HG03354 (cell line): ENCODE results near the gene HOXB3.

Experiments
- ATAC-seq: cut with Tn5 transposase; IDR thresholded peaks from one replicate; pipeline ENCODE4 v1.9.1; 2021; ENCODE audit warnings: mild to moderate bottlenecking; ENCODE audit not compliant: unreplicated experiment, poor library complexity, severe bottlenecking

HOXB3 gene

DNA sequence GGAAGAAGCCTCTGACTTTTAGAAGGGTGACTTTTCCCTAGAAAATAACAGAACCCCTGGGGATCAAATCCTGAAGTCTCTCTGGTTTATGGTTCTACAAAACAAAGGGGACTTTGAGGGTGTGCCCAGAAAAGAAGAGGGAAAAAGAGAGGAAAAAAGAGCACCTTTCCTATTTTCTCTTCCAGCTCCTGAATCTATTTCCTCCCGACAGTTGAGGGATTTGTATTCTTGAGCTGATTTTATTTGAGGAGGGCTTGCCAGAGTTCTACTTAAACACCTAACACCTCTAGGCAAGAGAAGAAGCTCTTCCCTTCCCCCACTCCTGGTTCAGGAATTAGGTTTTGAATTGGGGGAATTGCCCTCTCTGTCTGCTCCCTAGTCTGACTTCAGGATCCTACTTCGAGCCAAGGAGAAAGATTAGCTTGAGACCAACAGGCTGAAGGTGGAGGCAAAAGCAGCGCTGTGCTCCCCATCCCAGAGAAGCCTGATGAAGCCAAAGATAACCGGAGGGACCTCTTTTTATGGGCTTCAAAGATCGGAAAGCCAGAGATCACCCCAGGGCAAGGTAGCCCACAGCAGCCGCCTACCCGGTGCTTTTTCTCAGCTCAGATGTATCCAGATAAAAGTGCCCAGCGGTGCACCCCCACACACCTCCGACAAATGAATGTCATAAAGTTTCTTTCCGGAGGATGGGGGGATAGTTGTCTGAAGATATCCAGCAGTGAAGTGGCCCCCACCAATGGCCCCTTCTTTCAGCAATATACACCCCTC is 796 bp downstream of the HOXB3 start:
- no peak for ATAC-seq

DNA sequence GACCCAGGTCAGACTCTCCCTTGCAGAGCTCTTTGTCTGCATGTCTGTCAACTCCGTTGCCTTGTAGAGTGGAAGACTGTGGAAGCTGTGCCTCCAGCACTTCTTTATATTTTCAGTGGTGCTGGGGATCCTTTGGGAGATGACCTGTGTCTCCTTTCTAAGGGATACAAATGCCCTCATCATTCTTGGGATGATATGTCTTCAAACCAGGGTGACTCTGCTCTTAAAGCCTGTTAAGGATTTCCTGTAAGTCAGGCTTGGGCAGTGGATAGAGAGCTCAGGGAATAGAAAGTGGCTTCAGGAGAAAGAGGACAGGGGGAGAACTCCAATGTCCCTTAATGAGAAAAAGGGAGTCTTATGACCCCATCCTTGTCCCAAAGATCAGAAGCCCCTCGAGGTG is 1.5 kb downstream of the HOXB3 start:
- ATAC-seq: no peak

DNA sequence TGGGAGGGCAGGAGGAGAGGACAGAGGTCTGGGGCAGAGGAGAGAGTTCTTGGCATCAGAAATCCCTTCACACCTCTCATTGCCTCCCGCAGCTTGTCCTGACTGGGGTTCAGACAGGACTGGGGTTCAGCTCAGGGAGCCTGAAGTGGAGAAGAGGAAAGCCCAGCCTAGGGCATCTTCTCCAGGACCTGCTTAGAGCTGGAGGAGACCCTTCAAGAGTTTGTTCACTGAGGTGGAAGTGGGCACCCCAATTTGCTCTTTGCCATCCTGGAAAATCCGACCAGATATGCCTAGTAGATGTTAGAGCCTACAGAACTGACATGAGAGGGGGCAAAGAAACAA is 2.0 kb downstream of the HOXB3 start:
- no peak for ATAC-seq

DNA sequence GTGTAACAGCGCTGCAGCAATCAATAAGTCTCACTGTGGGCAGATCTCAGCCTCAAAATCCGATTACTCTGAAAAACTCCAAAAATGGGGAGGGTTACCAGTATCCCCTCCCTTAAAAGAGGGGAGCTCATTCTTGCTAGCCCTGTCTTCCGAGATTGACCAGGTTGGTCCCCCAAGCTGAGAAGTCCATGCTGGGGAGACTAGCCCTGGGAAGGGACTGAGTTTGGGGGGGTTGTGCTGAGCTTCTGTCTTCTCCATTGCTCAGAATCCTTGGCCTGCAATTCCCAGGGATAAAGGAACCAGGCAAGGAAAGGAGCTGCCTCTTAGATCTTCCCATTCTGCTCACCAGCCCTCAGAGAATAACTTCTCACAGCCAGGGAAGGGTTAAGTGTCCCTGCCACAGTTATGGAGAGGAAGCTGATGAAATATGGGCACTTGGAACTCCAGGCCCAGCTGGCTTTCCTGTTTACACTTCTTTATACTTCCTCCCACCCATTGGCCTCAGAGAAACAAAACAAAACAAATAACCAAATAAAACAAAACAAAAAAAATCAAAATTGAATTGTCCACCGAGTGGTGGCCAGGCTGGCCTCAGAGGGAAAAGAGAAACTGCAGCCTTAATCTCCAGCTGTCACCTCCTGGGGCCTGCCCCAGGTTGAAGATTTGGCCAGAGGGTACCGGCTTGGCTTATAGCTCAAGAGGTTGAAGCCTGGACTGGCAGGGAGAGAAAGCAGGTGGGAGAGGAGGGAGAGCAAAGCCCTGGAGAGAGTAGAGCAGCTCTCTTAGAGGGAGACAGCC is 2.6 kb downstream of the HOXB3 start:
- ATAC-seq: no peak

DNA sequence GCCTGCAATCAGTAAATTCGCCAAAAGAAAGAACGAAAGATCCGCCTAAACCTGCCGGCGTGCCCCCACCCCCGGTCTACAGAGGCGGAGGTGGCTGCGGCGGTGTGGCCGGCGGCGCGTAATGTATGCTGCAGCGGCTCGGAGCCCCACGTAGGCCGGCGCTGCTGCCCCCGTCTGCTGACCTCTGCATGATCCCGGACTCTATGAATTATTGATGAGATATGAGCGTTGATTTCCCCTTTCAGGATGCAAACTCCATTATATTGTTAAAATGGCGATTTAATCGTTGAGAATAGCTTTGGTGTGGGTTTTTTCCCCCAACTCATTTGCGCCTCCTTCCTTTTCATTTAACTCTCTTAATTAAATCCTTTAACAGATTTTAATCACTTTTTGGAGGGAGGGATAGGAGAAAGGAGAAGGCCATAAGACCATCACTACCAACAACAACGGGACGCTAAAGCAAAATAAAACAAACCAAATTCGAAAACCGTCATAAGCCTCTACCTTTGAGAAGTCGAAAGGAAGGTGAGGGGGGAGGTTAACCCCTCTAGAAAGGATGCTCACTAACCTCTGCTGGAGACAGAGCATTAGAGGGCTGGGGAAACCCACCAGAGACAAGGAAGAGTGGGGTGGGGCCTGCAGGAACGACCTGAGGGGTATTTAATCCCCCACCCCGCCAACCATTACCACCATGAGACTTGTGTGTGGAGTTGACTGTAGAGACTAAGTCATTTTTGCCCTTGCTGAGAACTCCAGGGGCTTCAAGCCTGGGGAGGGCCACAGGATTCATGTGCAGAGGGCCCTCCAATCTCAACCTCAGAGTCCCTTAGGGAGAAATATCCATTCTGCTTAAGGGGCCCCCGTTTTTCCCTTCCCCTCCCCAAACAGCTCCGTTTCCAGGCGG is 3.4 kb downstream of the HOXB3 start:
- no peak for ATAC-seq

DNA sequence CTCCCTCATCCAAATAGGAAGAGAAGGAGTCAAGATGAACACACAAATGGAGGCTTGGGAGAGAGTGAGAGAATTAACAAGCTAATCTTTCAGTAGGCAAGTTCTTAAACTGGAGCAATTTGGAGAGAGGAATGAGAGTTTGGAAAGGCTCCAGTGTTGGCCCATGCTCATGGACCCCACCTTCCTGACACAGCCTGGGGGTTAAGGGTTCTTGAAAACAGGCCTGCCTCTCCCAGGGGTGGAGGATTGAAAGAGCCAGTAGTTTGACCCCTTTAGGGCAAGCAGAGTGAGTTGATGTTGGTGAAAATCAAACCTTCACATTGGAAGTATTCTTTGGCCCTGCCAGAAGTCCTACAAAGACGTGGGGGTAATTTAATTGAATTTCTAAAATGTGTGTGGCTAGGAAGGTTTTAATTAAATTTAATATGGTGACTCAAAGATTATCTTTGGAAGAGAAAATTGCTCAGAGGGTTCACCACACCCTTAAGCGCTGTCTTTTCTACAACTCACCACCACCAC is 5.8 kb downstream of the HOXB3 start:
- ATAC-seq: no peak

DNA sequence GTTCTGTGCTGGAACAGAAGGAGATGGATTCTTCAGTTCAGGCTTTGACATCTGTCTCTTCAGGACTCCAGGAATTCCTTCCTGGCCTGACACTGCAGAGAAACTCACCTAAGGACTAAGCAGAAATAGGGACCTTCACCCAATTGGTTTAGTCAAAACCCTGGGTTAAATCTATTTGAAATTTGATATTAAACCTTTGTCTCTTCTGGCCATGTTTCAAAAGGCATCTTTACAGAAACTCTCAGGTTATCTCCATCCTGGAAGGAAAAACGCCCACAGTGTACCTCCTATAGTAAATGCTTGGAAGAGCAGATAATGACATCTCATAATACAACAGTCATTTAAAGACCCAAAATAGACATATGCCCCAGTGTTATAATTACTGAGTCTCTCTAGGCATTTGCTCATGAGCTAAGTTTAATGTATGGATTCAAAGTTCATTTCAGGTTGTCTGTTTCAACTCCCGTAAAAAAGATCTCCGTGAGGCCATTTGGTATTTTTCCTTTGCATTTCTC is 6.3 kb downstream of the HOXB3 start:
- ATAC-seq: no peak

DNA sequence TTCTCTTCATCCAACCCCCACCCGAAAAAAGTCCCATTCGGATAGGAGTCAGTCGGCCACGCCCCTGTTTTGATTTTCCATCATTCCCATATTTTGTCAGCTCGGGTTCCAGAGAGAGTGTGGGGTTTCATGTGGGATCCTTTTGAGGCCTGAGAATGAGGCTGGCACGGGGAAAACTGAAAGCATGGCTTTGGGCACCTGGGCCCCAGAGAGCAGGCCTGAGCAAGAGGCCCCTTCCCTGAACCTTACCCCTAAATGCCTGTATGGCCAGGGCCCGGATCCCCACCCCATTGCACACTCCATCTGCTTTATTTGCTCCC is 7.3 kb downstream of the HOXB3 start:
- ATAC-seq: no peak

DNA sequence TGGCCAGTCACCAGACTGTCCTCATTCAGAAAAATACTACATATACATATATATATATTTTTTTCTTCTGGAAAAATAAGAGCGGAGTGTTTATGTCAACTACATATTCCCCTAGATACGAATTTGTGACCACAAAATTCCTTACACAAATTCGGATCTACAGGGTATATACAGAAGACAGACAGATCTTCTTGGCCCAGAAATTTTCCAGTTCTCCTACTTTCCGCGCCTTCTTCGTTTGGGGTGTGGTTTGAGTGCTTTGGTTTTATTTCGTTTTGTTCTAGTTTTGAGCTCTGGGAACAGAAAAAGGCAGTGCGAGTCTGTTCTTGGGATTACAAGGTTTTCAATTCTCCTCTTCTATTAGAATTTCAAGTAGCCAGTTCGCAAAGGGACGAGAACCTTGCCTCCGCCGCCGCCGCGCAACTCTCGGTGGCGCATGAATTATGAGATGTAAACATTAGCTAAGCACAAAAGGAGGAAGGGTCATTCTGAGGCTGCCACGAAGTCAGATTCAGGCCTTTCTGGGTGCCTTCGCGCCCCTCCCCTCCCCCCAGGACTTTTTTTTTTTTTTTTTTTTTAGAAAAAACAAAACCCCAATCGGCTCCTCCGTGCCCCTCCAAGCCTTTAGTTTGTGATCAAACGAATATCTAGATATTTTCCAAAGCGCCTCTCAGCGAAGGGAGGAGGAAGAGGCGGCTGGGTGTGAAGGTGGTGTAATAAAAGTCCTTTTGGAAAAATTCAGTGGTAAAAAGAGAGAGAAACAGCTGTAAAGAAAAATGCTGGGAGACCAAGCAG is 10.1 kb downstream of the HOXB3 start:
- ATAC-seq: no peak

DNA sequence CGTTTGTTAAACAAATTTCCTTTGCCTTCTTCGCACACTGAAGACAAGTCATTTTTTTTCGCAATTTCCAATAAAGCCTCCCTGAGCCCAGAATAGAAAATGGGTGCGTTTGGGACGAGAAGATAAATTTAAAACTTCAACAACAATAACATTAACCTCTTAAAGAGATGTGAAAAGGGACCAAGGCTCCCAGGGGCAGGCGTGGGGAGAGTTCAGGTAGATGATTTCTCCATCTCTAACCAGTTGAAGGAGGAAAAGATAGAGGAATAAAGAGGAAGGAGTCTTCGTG is 10.6 kb downstream of the HOXB3 start:
- no peak for ATAC-seq

DNA sequence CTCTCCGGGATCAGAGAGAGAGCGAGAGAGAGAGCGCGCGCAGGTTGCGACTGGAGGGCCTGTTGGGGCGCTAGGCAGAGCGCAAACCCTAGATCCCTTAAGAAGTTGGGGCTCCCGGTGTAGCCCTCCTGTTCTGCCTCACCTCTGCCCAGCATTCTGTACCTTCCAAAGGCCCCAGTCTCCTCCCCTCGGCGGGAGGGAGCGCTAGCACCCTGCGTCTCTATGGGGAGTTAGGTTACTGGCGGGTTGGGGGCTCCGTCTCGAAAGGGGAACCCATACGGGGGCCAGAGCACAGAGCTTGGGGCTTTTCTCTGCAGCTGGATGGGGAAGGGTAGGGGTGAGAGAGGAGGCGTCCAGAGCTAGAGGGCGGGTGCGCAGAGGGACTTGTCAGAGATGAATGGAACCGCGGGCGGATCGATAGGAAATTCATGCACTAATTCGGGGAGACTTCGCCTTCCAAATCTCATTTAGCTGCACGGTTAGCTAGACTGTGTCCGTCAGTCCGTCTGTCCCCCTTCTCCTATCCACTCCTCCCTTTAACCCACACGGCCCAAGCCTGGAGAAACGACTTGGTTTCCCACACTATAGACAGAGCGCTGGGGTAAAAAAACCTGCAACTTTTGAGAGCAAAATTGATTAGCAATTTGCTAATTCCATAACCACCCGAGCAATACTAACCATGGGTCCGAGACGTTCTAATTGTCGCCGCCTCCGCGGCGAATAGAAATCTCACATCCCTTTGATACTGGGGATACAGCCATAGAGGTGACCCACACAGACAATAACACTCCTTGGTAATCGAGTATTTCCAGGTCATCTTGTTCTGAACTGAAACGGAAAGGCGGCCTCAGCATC is 11.2 kb downstream of the HOXB3 start:
- peak; percentile 30 for ATAC-seq

DNA sequence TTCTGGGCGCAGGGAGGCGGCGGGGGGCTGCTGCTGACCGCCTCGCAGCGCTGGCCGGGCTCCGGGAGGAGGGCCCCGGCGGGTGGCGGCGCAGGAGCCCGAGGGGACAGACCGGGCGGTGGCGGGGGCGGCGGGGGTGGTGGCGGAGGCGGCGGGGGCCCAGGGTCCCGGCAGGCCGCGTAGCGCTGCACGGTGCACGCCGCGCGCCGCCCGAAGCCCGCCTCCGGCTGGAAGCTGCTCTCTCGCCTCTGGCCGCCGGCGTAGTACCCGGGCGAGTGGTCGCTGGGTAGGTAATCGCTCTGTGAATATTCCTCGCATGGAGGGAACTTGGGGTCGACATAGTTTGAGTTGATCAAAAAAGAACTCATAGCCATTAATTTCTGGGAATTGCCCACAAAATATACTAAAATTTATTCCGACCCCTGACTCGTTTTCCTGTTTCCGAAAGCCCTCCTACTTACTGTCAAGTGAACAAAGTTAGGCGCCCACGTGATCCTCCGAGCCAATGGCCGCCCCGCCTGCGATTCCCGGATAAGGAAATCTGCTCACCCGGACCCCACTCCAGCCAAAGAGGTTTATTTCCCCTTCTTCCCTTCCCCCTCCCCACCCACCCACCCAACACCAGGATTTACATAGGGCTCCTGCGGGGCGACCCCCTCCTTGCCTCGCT is 12.0 kb downstream of the HOXB3 start, which contains the start of gene HOXB4:
TSS of gene HOXB4 (minus strand) at position 405 of the 670 bp plus-strand sequence. CDS start at position 374, 31 bp downstream.
- ATAC-seq: peak; percentile 49

DNA sequence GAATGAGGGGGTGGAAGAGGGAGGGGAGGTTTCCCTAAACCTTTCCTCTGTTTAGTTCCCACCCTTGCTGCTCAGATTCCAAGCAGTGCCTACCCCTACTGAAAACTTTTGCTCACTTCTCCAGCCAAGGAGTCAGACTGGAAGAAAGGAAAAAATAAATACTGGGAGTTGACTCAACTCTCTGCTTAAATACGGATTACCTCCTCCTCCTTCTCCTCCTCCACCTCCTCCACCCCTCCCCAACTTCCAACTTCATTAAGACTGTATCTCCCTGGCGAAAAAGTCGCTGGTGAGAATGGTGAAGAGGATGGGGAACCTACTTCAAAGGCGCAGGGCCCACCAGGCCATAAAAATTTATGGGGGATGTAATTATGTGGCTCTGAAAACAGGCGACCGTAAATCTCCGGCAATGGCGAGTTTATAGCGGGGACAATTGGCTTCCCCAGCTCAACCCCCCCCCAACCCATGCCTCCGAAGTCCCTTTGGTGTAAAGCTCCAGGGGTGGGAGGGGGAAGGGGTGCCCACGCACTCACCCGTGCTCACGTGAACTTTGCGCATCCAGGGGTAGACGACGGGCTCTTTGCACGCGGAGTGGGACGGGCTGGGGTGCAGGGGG is 12.6 kb downstream of the HOXB3 start:
- ATAC-seq: peak; percentile 3

DNA sequence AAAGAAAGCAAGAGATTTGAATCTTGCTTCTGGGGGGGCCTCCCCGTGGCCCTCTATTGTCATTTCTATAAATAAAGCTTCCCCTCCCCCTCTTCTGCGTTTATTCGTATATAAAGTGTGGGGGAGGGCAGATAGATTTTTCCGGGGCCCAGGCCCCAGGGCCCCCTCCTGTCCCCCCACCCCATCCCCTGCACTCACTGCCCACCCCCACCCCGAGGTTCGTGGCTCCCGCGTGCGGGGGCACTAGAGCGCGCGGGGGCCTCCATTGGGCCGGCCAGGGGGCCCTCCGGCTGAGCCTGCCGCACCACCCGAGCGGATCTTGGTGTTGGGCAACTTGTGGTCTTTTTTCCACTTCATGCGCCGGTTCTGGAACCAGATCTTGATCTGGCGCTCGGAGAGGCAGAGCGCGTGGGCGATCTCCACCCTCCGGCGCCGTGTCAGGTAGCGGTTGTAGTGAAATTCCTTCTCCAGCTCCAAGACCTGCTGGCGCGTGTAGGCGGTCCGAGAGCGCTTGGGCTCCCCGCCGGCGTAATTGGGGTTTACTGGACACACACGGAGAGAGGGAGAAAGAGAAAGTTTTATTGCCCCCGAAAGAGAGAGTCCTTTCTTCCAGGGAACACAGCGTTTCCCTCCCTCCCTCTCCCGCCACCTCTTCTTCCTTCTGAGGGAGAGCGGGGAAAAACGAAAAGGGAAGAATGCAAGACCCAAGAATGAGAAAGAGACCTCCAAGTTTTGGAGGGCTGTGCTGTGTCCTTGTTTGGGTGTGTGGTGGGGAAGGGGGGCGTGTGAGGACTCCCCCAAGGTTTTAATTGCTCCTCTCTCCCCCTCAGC is 13.3 kb downstream of the HOXB3 start:
- ATAC-seq: no peak

DNA sequence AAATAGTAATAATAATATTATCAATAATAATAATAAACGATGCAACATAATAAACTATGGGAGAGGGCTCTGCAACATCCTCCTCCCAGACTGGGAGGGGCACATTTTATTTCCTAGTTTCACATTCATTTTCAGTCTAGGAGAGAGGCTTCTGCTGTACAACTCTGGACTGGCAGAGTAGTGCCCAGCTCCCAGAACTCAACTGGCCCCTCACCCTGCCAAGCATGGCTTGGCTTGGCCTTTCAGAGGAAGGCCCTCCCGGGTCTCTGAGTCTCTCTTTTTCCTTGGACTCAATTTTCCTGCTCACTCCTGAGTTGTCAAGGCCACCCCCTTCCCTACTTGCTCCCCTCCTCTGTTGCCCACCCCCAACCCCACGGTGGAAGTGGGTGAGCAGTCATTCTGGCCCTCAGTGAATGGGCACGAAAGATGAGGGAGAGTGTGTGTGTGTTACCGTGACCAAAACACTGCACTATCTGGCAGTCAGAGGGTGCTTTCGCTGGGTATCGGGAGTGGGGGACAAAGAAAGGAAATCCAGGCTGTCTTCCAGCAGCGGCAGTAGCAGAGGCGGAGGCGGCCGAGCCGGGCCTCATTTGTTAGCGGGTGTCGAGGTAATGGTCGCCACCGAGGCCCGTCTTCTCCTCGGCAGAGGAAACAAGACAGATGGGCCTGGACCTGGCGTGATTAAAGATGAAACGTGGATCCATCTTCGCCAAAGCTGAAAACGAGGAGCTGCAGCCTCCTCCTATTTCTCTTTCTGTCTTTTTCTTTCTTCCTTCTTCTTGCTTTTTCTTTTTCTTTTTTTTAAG is 14.2 kb downstream of the HOXB3 start:
- ATAC-seq: no peak

DNA sequence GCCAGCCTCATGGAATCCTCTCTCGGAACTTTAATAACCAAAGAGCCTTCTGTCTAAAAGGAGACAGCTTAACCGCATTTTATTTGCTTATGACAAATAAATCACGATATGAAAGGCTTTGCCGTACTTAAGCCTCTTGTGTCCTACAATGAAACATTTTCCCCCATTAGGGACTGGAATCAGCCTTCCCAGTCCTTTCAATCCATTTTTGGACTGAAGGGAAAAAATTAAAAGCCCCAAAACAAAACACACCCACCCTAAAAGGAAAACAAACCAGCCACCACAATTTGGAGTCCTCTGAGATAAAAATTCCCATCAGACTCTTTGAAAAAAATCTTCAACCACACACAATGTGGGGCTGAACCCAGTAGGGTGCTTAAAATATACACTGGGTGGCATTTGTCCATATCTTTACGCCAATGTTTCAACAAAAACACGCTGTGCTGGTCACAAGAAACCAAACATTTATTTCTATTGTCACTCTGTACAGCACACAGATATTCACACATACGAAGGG is 14.9 kb downstream of the HOXB3 start:
- ATAC-seq: no peak
